GM12873 (cell line): ENCODE results near the gene FBH1.

Experiments used
- TF ChIP-seq, protein P1 (sequence below): IDR thresholded peaks from 2 replicates; pipeline ENCODE4 v1.5.1; 2012; ENCODE audit warnings: low read depth, mild to moderate bottlenecking, moderate library complexity, low read length, control low read depth; ENCODE audit not compliant: insufficient read depth; ENCODE audit errors: missing control alignments

FBH1 gene

DNA sequence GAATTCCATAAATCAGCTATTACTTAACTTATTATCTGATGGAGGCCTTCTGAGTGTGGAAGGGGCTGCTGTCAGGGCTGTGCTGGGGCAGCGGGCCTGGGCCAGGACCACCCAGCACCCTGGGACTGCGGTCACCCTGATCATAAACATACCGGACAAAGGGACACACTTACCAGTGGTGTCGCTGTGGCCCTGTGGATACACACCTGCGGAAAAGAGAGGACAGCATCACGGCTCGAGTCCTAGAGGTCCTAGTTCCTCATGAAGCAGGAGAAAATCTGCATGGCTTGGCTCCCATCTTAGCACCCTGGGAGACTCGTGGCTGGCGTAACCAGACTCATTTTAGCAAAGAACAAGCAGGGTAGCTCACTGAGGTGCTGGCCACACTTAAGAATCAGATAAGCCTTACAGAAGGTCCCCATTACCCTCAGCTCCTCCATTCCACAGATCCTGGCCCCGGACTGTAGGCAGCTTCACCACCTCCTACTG, 69.6 kb downstream of the FBH1 start:
- TF ChIP-seq, protein P1, sequence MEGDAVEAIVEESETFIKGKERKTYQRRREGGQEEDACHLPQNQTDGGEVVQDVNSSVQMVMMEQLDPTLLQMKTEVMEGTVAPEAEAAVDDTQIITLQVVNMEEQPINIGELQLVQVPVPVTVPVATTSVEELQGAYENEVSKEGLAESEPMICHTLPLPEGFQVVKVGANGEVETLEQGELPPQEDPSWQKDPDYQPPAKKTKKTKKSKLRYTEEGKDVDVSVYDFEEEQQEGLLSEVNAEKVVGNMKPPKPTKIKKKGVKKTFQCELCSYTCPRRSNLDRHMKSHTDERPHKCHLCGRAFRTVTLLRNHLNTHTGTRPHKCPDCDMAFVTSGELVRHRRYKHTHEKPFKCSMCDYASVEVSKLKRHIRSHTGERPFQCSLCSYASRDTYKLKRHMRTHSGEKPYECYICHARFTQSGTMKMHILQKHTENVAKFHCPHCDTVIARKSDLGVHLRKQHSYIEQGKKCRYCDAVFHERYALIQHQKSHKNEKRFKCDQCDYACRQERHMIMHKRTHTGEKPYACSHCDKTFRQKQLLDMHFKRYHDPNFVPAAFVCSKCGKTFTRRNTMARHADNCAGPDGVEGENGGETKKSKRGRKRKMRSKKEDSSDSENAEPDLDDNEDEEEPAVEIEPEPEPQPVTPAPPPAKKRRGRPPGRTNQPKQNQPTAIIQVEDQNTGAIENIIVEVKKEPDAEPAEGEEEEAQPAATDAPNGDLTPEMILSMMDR: no peak

DNA sequence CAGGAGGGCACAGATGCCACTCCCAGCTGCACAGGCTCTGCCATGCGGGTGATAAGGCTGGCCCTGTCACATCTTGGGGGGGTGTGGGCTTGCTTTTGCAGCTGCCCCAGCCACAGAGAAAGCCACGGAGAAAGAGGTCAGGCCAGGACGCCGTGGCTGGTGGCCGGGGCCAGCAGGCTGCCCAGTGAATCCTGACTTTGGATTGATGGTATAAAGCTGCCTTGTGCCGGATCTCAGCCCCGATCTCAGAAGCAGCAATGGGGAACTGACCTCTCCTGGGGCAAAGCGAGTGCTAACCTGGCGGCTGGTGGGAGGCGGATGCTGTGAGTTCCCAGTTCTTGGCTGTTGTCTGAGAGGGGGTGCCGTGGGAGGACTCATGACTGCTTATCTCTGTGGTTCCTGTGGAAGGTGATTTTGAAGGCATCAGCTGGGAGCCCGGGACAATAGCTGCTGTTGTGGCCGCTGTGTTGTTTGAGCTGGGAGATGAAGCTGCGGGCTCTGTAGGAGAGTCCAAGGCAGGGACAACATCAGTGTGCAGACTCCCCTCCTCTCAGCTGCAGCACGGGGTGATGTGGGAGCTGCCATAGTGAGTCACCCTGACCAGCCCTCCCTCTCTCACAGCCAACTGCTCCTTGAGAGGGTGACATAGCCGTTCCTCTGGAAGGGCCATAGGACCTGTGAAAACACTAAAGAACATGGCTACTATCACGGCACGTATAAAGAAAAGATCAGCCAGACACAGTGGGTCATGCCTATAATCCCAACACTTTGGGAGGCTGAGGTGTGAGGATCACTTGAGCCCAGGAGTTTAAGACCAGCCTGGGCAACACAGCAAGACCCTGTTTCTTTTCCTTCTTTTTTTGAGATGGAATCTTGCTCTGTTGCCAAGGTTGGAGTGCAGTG, 70.3 kb downstream of the FBH1 start:
- TF ChIP-seq, protein P1: no peak

GRCh38 chr10:5961405-5962100, 71.5 kb downstream of the FBH1 start:
- TF ChIP-seq, protein P1: no peak

- TF ChIP-seq, protein P1: no peak
These were observed 73.0 kb downstream of the FBH1 start for GRCh38 chr10:5963071-5963470.

DNA sequence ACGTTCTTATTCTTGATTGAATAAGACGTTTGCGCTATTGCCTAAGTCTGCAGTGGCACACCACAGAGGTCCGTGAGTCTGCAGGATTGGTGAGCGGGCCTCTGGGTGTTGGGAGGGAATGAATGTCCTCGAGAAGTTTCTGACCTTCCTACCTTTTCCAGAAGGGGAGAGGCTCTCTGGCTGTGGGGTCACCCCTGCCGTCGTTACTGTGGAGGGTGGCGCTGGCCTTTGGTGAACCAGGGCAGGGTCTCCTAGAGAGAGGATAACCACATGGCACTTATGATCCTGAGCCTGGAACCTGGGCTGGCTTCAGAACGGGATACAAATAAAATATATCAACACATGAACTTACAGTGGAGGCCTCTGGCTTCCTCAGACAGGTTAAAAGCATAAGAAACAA, 73.5 kb downstream of the FBH1 start:
- TF ChIP-seq, protein P1: no peak

- TF ChIP-seq, protein P1: no peak
These were observed 74.7 kb downstream of the FBH1 start for GRCh38 chr10:5964736-5965135.

- TF ChIP-seq, protein P1: no peak
These were observed 75.2 kb downstream of the FBH1 start for GRCh38 chr10:5965266-5965665.
